ENCODE measurements around the gene GPR160. TPM values are rescaled to one million over a fixed set of nuclear protein-coding genes. Genes with fewer than 3 reads are reported as not detected.

The GPR160 gene
- total RNA-seq, 1 experiment from 2014 or later: 9.9 TPM

GRCh38 chr3:170077361-170077760, 39.6 kb downstream of the GPR160 start:
- BruUV-seq (replicated peaks): no TSS peak
- Histone ChIP-seq H3K9me2 (ENCODE audit: insufficient read depth) (no peaks in the 10 kb centered on the region), H3K4me2 (ENCODE audit: low read length) (no peak overlapping the region), H3K9ac (ENCODE audit: low read length) (no peak overlapping the region), H3K9me3 (ENCODE audit: control insufficient read depth in 1 of 2, insufficient read depth in 1 of 2, low read depth in 1 of 2, low read length in 2 of 2) (no peaks in the 10 kb centered on the region), H3K36me3 (ENCODE audit: control insufficient read depth in 1 of 2, insufficient read depth in 2 of 2, low read length in 2 of 2) (no peaks in the 10 kb centered on the region), H4K20me1 (ENCODE audit: insufficient read depth) (no peaks in the 10 kb centered on the region), H3K27me3 (ENCODE audit: insufficient read depth, low read length) (no peaks in the 10 kb centered on the region), H3K4me3 (replicated peaks in 1 of 2; ENCODE audit: low read depth in 1 of 2, low read length in 2 of 2) (no peak overlapping the region), H3K27ac (ENCODE audit: low read depth, low read length) (no peak overlapping the region), H2AFZ (ENCODE audit: low read depth, low read length, poor library complexity, severe bottlenecking) (no peak overlapping the region), H3K79me2 (ENCODE audit: insufficient read depth, low read length) (no peaks in the 10 kb centered on the region), H3K4me1 (ENCODE audit: control insufficient read depth in 1 of 2, insufficient read depth in 2 of 2, low read length in 2 of 2) (no peaks in the 10 kb centered on the region)
- POLR2A ChIA-PET: no interaction called here
- TF ChIP-seq ELF1 (IDR thresholded peaks at IDR 0.05; ENCODE audit: borderline replicate concordance, low read depth): no peak
- TF ChIP-seq POLR2AphosphoS5 (IDR thresholded peaks at IDR 0.05; ENCODE audit: low read depth, low read length): no peak
- no peak for TF ChIP-seq CBX3 (IDR thresholded peaks at IDR 0.05; ENCODE audit: low read depth)
- no peak for TF ChIP-seq SRF (IDR thresholded peaks at IDR 0.05; ENCODE audit: low read depth)
- TF ChIP-seq EGR1 (IDR thresholded peaks at IDR 0.05; ENCODE audit: low read depth): no peak
- no peak for TF ChIP-seq ZFX (IDR thresholded peaks at IDR 0.05)
- no peak for TF ChIP-seq SP1 (IDR thresholded peaks at IDR 0.05; ENCODE audit: low read depth)
- CTCF ChIA-PET: no interaction called here
- intact Hi-C loops (cut with micrococcal nuclease): no loop called here
- DNase-seq (ENCODE audit: low read depth, low spot score) (no peak), ATAC-seq (no peak)
- RAD21 ChIA-PET (ENCODE audit: low non-redundant PET in 1 of 2, low total read pairs in 2 of 2, uncharacterized antibody in 2 of 2, unreplicated experiment in 2 of 2): no interaction called here

DNA sequence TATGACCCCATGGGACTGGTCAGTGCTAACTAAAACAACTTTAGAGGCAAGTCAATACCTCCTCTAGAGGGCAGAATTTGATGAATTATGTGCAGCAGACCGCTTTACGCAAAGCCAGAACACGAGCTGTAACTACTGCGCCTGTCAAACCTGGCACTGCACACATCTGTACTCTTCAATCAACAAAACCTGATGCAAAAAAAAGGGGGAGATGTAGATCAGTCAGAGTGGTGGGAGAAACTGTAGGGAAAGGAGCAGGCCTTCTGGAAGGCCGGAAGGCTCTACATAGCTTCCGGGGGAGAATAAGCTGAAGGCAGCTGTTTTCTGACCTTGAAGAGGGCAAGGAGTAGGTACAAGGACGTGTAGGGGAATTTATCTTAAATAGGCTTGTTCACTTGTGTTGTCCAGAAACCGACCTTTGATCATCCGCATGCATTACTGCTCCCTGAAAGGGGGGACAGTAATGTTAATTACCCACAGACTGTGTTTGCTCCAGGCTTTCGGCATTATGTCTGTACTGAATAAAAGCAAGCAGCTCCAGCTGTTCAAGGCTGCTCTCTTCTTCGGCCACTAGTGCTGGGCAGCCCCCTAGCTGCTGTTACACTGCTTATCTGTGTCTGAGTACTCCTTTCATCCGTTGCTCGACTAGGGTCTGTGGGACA, 41.0 kb downstream of the GPR160 start:
- RAD21 ChIA-PET (ENCODE audit: low non-redundant PET in 1 of 2, low total read pairs in 2 of 2, uncharacterized antibody in 2 of 2, unreplicated experiment in 2 of 2): no interaction called here
- no TSS peak for BruUV-seq (replicated peaks)
- Histone ChIP-seq H3K9me3 (ENCODE audit: control insufficient read depth in 1 of 2, insufficient read depth in 1 of 2, low read depth in 1 of 2, low read length in 2 of 2) (no peaks in the 10 kb centered on the region), H3K4me1 (ENCODE audit: control insufficient read depth in 1 of 2, insufficient read depth in 2 of 2, low read length in 2 of 2) (no peaks in the 10 kb centered on the region), H3K36me3 (ENCODE audit: control insufficient read depth in 1 of 2, insufficient read depth in 2 of 2, low read length in 2 of 2) (no peaks in the 10 kb centered on the region), H3K27me3 (ENCODE audit: insufficient read depth, low read length) (no peaks in the 10 kb centered on the region), H3K4me3 (replicated peaks in 1 of 2; ENCODE audit: low read depth in 1 of 2, low read length in 2 of 2) (no peak overlapping the region), H3K9ac (ENCODE audit: low read length) (no peak overlapping the region), H3K4me2 (ENCODE audit: low read length) (no peak overlapping the region), H2AFZ (ENCODE audit: low read depth, low read length, poor library complexity, severe bottlenecking) (no peak overlapping the region), H3K27ac (ENCODE audit: low read depth, low read length) (no peak overlapping the region), H3K79me2 (ENCODE audit: insufficient read depth, low read length) (no peaks in the 10 kb centered on the region), H4K20me1 (ENCODE audit: insufficient read depth) (no peaks in the 10 kb centered on the region), H3K9me2 (ENCODE audit: insufficient read depth) (no peaks in the 10 kb centered on the region)
- intact Hi-C loops (cut with micrococcal nuclease): no loop called here
- CTCF ChIA-PET: interaction anchor here (0.6 to 2.2 kb wide), 7 partner anchors 11 to 335 kb away, joined by 3 to 11 read pairs (median 7); no protein-coding TSS in a partner anchor
- ATAC-seq (peak; percentile 77), DNase-seq (ENCODE audit: low read depth, low spot score) (peak; percentile 2)
- POLR2A ChIA-PET: no interaction called here
- TF ChIP-seq EGR1 (IDR thresholded peaks at IDR 0.05; ENCODE audit: low read depth) (no peak), MAX (IDR thresholded peaks at IDR 0.05) (no peak), REST (IDR thresholded peaks at IDR 0.05; ENCODE audit: low read depth) (no peak), CTCF (IDR thresholded peaks at IDR 0.05 in 2 of 3, conservative IDR thresholded peaks at IDR 0.05 in 1 of 3; ENCODE audit: borderline replicate concordance in 1 of 3, insufficient read depth in 1 of 3, low read depth in 2 of 3, low read length in 2 of 3) (peak in 2 of 3 experiments; percentile 42 to 52; a peak in 3 of 6 replicates), ZFX (IDR thresholded peaks at IDR 0.05) (no peak), CEBPB (IDR thresholded peaks at IDR 0.05; ENCODE audit: low read depth) (no peak), EZH2 (IDR thresholded peaks at IDR 0.05) (no peak), POLR2AphosphoS5 (IDR thresholded peaks at IDR 0.05; ENCODE audit: low read depth, low read length) (no peak), JUND (IDR thresholded peaks at IDR 0.05) (no peak), ELF1 (IDR thresholded peaks at IDR 0.05; ENCODE audit: borderline replicate concordance, low read depth) (no peak), CBX3 (IDR thresholded peaks at IDR 0.05; ENCODE audit: low read depth) (0 out of 2 replicates have a peak, but pooled peaks have one; percentile 18), YY1 (IDR thresholded peaks at IDR 0.05; ENCODE audit: extremely low read depth, insufficient replicate concordance, low read depth, low read length) (no peak), ZNF274 (IDR thresholded peaks at IDR 0.05; ENCODE audit: low read depth, low read length) (no peak)
